H1 (cell line): ENCODE data around the gene BUD23. TPM values are rescaled to one million over a fixed set of nuclear protein-coding genes. Genes with fewer than 3 reads are reported as not detected.

Experiments
- CTCF ChIA-PET: fragments of 300-600 bp; sonication (Branson Sonifier 250); formaldehyde crosslinking; loops from one replicate; lab custom pipeline; 2021; ENCODE audit not compliant: partially characterized antibody; lab: Charles Lee
- POLR2A ChIA-PET: fragments of 300-600 bp; sonication (Branson Sonifier 250); formaldehyde crosslinking; loops from one replicate; lab custom pipeline; 2021; ENCODE audit warnings: inconsistent platforms; ENCODE audit not compliant: partially characterized antibody; lab: Charles Lee
- DNase-seq, 2 experiments: peaks; one replicate each; pipeline versions ENCODE4 v3.0.0 to v3.0.0-alpha.2; 2010 to 2022; ENCODE audit warnings: low spot score in 2 of 2, low read depth in 1 of 2, mixed read lengths in 1 of 2
- FAIRE-seq: peaks from 2 replicates; lab custom pipeline; 2011; peaks lifted over from hg19 to GRCh38; lab: Jason Lieb, UNC
- H2AFZ ChIP-seq: 2 replicates; pipeline ENCODE4 v1.8.1; 2012; ENCODE audit warnings: low read length, inconsistent platforms
- H2AK5ac ChIP-seq: 2 replicates; pipeline ENCODE4 v1.6.1; 2013; ENCODE audit warnings: low read depth, low read length
- H2BK120ac ChIP-seq: replicated peaks from 2 replicates; pipeline ENCODE3; 2013; ENCODE audit warnings: low read depth, low read length, inconsistent platforms
- H2BK12ac ChIP-seq: 2 replicates; pipeline ENCODE4 v1.6.1; 2013; ENCODE audit warnings: low read depth, low read length
- H2BK15ac ChIP-seq: 2 replicates; pipeline ENCODE4 v1.6.1; 2013; ENCODE audit warnings: low read length
- H2BK20ac ChIP-seq: 2 replicates; pipeline ENCODE4 v1.6.1; 2013; ENCODE audit warnings: low read length
- H2BK5ac ChIP-seq: 2 replicates; pipeline ENCODE4 v1.6.1; 2013; ENCODE audit warnings: low read depth, low read length
- H3K14ac ChIP-seq: 2 replicates; pipeline ENCODE4 v1.6.1; 2013; ENCODE audit warnings: inconsistent platforms; ENCODE audit not compliant: insufficient read length
- H3K18ac ChIP-seq: 2 replicates; pipeline ENCODE4 v1.6.1; 2013; ENCODE audit warnings: low read length; ENCODE audit errors: extremely low read depth
- H3K23ac ChIP-seq: 2 replicates; pipeline ENCODE4 v1.6.1; 2013; ENCODE audit warnings: inconsistent platforms; ENCODE audit not compliant: insufficient read length
- H3K23me2 ChIP-seq: 2 replicates; pipeline ENCODE4 v1.6.1; 2013; ENCODE audit warnings: low read depth, low read length
- H3K27ac ChIP-seq: 2 replicates; pipeline ENCODE4 v1.6.1; 2011; ENCODE audit warnings: low read depth, low read length, inconsistent platforms
- H3K27me3 ChIP-seq, 4 experiments: replicated peaks in 1 of 4; 1 replicate in 1 of 4; 2 replicates in 3 of 4; pipeline versions ENCODE4 v1.6.1 to v1.8.1; 2011 to 2013; ENCODE audit warnings: low read length in 3 of 4, mild to moderate bottlenecking in 3 of 4, inconsistent platforms in 2 of 4, mixed read lengths in 2 of 4, moderate library complexity in 1 of 4; ENCODE audit not compliant: control insufficient read depth in 3 of 4, insufficient read depth in 3 of 4; ENCODE audit errors: extremely low read depth in 1 of 4
- H3K36me3 ChIP-seq, 4 experiments: 2 replicates each; pipeline versions ENCODE4 v1.6.1 to v1.8.1; 2011 to 2013; ENCODE audit warnings: mild to moderate bottlenecking in 4 of 4, low read length in 3 of 4, moderate library complexity in 2 of 4, control low read depth in 1 of 4, inconsistent platforms in 1 of 4; ENCODE audit not compliant: insufficient read depth in 4 of 4, control insufficient read depth in 2 of 4
- H3K4ac ChIP-seq: replicated peaks from 2 replicates; pipeline ENCODE3; 2013; ENCODE audit warnings: low read length, low read depth, mixed read lengths, inconsistent platforms; ENCODE audit not compliant: insufficient read length
- H3K4me1 ChIP-seq, 4 experiments: replicated peaks in 1 of 4; 1 replicate in 1 of 4; 2 replicates in 3 of 4; pipeline versions ENCODE4 v1.6.1 to v1.8.1; 2011 to 2013; ENCODE audit warnings: low read length in 3 of 4, inconsistent platforms in 2 of 4, mixed read lengths in 1 of 4; ENCODE audit not compliant: insufficient read depth in 4 of 4, control insufficient read depth in 3 of 4
- H3K4me2 ChIP-seq, 2 experiments: 2 replicates each; pipeline versions ENCODE4 v1.6.1 to v1.8.1; 2011 to 2013; ENCODE audit warnings: low read depth in 2 of 2, low read length in 2 of 2, control low read depth in 1 of 2, inconsistent platforms in 1 of 2, mild to moderate bottlenecking in 1 of 2; ENCODE audit not compliant: insufficient read depth in 1 of 2
- H3K4me3 ChIP-seq, 4 experiments: fragments of 200-600, 300-600 bp in 1 of 4; sonication (generic), shearing (Covaris generic), sonication (Bioruptor Twin) in 1 of 4; 2 replicates each; pipeline versions ENCODE4 v1.5.1 to v1.8.1; 2011 to 2016; ENCODE audit warnings: low read length in 4 of 4, low read depth in 3 of 4, control low read depth in 2 of 4, inconsistent platforms in 2 of 4, mild to moderate bottlenecking in 2 of 4, mixed read lengths in 1 of 4, moderate library complexity in 1 of 4; ENCODE audit not compliant: insufficient read depth in 2 of 4; ENCODE audit errors: extremely low read depth in 1 of 4
- H3K56ac ChIP-seq: replicated peaks from 2 replicates; pipeline ENCODE3; 2013; ENCODE audit warnings: low read depth, mild to moderate bottlenecking, mixed read lengths, low read length, inconsistent platforms; ENCODE audit not compliant: insufficient read length
- H3K79me1 ChIP-seq: 2 replicates; pipeline ENCODE4 v1.6.1; 2013; ENCODE audit warnings: low read depth, low read length, control low read depth
- H3K79me2 ChIP-seq, 2 experiments: 2 replicates each; pipeline versions ENCODE4 v1.6.1 to v1.8.1; 2012 to 2013; ENCODE audit warnings: low read length in 2 of 2, mild to moderate bottlenecking in 2 of 2, inconsistent platforms in 1 of 2; ENCODE audit not compliant: insufficient read depth in 2 of 2, control insufficient read depth in 1 of 2
- H3K9ac ChIP-seq, 4 experiments: replicated peaks in 1 of 4; 1 replicate in 1 of 4; 2 replicates in 3 of 4; pipeline versions ENCODE4 v1.6.1 to v1.8.1; 2011 to 2013; ENCODE audit warnings: low read depth in 3 of 4, low read length in 3 of 4, control low read depth in 2 of 4, mild to moderate bottlenecking in 2 of 4, moderate library complexity in 2 of 4, inconsistent platforms in 1 of 4; ENCODE audit errors: extremely low read depth in 1 of 4
- H3K9me3 ChIP-seq, 2 experiments: 2 replicates each; pipeline versions ENCODE4 v1.6.1 to v1.8.1; 2012 to 2013; ENCODE audit warnings: mild to moderate bottlenecking in 2 of 2, moderate library complexity in 2 of 2, control low read depth in 1 of 2, inconsistent platforms in 1 of 2, low read depth in 1 of 2, low read length in 1 of 2, mixed read lengths in 1 of 2; ENCODE audit not compliant: insufficient read depth in 2 of 2
- H4K20me1 ChIP-seq, 2 experiments: replicated peaks in 1 of 2; 2 replicates each; pipeline versions ENCODE3 to v1.8.1; 2011 to 2013; ENCODE audit warnings: inconsistent platforms in 2 of 2, low read length in 2 of 2, mild to moderate bottlenecking in 1 of 2; ENCODE audit not compliant: insufficient read depth in 2 of 2, control insufficient read depth in 1 of 2
- H4K5ac ChIP-seq: 2 replicates; pipeline ENCODE4 v1.6.1; 2013; ENCODE audit warnings: low read length, low read depth, mixed read lengths, inconsistent platforms; ENCODE audit not compliant: insufficient read length
- H4K8ac ChIP-seq: 2 replicates; pipeline ENCODE4 v1.8.0; 2013; ENCODE audit warnings: mild to moderate bottlenecking, moderate library complexity, low read length, inconsistent platforms; ENCODE audit not compliant: insufficient read depth; ENCODE audit errors: extremely low read depth
- H4K91ac ChIP-seq: replicated peaks from 2 replicates; pipeline ENCODE3; 2013; ENCODE audit warnings: low read length, mixed read lengths, inconsistent platforms; ENCODE audit not compliant: insufficient read length
- BRCA1 ChIP-seq: IDR thresholded peaks from 2 replicates; pipeline ENCODE4 v1.6.1; 2012; ENCODE audit warnings: low read depth, low read length, improper control_type of control experiment
- CBX5 ChIP-seq: fragments of 300-800, 300-1000 bp; sonication (generic); IDR thresholded peaks from 2 replicates; pipeline ENCODE4 v1.7.1; 2016; ENCODE audit warnings: antibody characterized with exemption, low read length, low read depth
- CHD1 ChIP-seq: IDR thresholded peaks from 2 replicates; pipeline ENCODE4 v1.6.1; 2012; ENCODE audit warnings: low read depth, low read length, improper control_type of control experiment
- CTBP2 ChIP-seq: IDR thresholded peaks from 2 replicates; pipeline ENCODE4 v1.7.0; 2011; ENCODE audit warnings: borderline replicate concordance, mild to moderate bottlenecking, moderate library complexity, mixed read lengths, low read length; ENCODE audit not compliant: insufficient read depth, insufficient read length
- GTF2F1 ChIP-seq: IDR thresholded peaks from 2 replicates; pipeline ENCODE4 v1.6.1; 2012; ENCODE audit warnings: low read depth, low read length, improper control_type of control experiment, borderline replicate concordance
- KDM5A ChIP-seq: fragments of 200-600 bp; IDR thresholded peaks from 2 replicates; pipeline ENCODE4 v1.7.1; 2012; ENCODE audit warnings: mild to moderate bottlenecking, low read length, inconsistent platforms, mixed read lengths
- POLR2A ChIP-seq, 2 experiments: IDR thresholded peaks; 1 replicate in 1 of 2; 2 replicates in 1 of 2; pipeline ENCODE4 v1.6.1; 2011; ENCODE audit warnings: low read depth in 2 of 2, low read length in 2 of 2, mild to moderate bottlenecking in 2 of 2; ENCODE audit errors: control extremely low read depth in 1 of 2
- RFX5 ChIP-seq: IDR thresholded peaks from 2 replicates; pipeline ENCODE4 v1.6.1; 2011; ENCODE audit warnings: low read depth, low read length, improper control_type of control experiment, borderline replicate concordance
- SRF ChIP-seq: IDR thresholded peaks from 2 replicates; pipeline ENCODE4 v1.6.1; 2011; ENCODE audit warnings: mild to moderate bottlenecking, low read depth, low read length, moderate library complexity
- WGBS, 2 experiments: shearing (Covaris generic) in 1 of 2; methylation state at CpG; one replicate each; pipeline versions ENCODE4 v1.1.6 to v1.1.7; 2013 to 2015; ENCODE audit warnings: low lambda C conversion rate in 2 of 2, mixed read lengths in 2 of 2, inconsistent platforms in 1 of 2, low coverage in 1 of 2, missing lambda C conversion rate in 1 of 2; ENCODE audit not compliant: insufficient replicate concordance in 2 of 2, insufficient coverage in 1 of 2, insufficient read length in 1 of 2; ENCODE audit errors: extremely low coverage in 1 of 2, missing lambda C conversion rate in 1 of 2; 5-methylcytosine and 5-hydroxymethylcytosine counted together
- polyA plus RNA-seq, 7 experiments: library from polyadenylated mRNA; depleted of rRNA in 3 of 7; stranded (reverse) in 5 of 7; unstranded in 2 of 7; fragments of >200 nt in 5 of 7; fragments of 200-250 nt in 2 of 7; gene quantifications; 1 replicate in 5 of 7; 2 replicates in 1 of 7; 4 replicates in 1 of 7; pipeline versions ENCODE4 v1.2.1 to v1.2.3, GENCODE V29; 2011 to 2013; ENCODE audit warnings: missing spikeins in 2 of 7, mixed read lengths in 2 of 7
- total RNA-seq: library from RNA; stranded (reverse); fragmentation: NEBNext Ultra II Directional; extraction: Animal tissue kit (Norgen Biotek cat#: 25700); gene quantifications from 2 replicates; pipeline ENCODE4 v1.2.1, GENCODE V29; 2021
- TF ChIP-seq, protein P1 (sequence below): IDR thresholded peaks from 2 replicates; pipeline ENCODE4 v1.6.1; 2011; ENCODE audit warnings: low read length, improper control_type of control experiment
- TF ChIP-seq, protein P2 (sequence below): IDR thresholded peaks from 2 replicates; pipeline ENCODE4 v1.6.1; 2012; ENCODE audit warnings: low read length, inconsistent platforms

Gene BUD23
- total and polyA plus RNA-seq, 2 of the 8 experiments (the other 6 are each of a cell fraction or from before 2014, with no cell fraction given), result 72.3 to 78.4 TPM

DNA sequence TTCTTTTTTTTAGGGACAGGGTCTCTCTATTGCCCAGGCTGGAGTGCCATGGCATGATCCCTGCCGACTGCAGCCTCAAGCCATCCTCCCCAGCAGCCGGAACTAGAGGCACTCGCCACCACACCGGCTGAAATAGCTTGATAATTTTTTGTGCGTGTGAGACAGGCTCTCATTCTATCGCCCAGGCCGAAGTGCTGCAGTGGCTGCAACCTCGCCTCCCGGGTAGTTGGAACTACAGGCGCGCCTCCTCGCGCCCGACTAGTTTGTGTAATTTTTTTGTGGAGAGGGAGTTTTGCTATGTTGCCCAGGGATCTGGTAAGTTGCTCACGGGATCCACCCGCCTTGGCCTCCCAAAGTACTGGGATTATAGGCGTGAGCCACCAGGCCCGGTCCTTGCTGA, 1.9 kb downstream of the BUD23 start:
- TF ChIP-seq CTBP2 (no peak), RFX5 (no peak), CHD1 (no peak), GTF2F1 (no peak), KDM5A (no peak), POLR2A (IDR thresholded peaks at IDR 0.05; ENCODE audit: control extremely low read depth in 1 of 2, low read depth in 2 of 2, low read length in 2 of 2) (no peak), BRCA1 (no peak), SRF (no peak), CBX5 (no peak)
- TF ChIP-seq, protein P1, sequence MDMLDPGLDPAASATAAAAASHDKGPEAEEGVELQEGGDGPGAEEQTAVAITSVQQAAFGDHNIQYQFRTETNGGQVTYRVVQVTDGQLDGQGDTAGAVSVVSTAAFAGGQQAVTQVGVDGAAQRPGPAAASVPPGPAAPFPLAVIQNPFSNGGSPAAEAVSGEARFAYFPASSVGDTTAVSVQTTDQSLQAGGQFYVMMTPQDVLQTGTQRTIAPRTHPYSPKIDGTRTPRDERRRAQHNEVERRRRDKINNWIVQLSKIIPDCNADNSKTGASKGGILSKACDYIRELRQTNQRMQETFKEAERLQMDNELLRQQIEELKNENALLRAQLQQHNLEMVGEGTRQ, result no peak
- TF ChIP-seq, protein P2, sequence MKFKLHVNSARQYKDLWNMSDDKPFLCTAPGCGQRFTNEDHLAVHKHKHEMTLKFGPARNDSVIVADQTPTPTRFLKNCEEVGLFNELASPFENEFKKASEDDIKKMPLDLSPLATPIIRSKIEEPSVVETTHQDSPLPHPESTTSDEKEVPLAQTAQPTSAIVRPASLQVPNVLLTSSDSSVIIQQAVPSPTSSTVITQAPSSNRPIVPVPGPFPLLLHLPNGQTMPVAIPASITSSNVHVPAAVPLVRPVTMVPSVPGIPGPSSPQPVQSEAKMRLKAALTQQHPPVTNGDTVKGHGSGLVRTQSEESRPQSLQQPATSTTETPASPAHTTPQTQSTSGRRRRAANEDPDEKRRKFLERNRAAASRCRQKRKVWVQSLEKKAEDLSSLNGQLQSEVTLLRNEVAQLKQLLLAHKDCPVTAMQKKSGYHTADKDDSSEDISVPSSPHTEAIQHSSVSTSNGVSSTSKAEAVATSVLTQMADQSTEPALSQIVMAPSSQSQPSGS, result no peak
- H3K4me2 ChIP-seq, result no peak overlapping the region
- H2BK12ac ChIP-seq, result no peak overlapping the region
- no peak overlapping the region for H2BK120ac ChIP-seq
- H3K23me2 ChIP-seq, result peaks cover 15% of the 10 kb centered on the region
- H4K8ac ChIP-seq, result peak overlapping the region; percentile 0; the same call in 1 of the 2 replicates
- H2AFZ ChIP-seq, result no peak overlapping the region
- POLR2A ChIA-PET, result interaction anchor here (0.7 to 5.6 kb wide), 6 partner anchors 12 to 89 kb away, joined by 3 to 37 read pairs (median 4); no protein-coding TSS in a partner anchor
- H3K18ac ChIP-seq, result no peak overlapping the region
- H3K14ac ChIP-seq, result no peak overlapping the region
- H3K56ac ChIP-seq, result no peak overlapping the region
- H3K79me1 ChIP-seq, result peaks cover 11% of the 10 kb centered on the region
- H3K79me2 ChIP-seq, result peaks cover 25 to 66% of the 10 kb centered on the region in 2 experiments
- H2BK20ac ChIP-seq, result no peak overlapping the region
- H4K20me1 ChIP-seq, result peaks cover 0 to 7% of the 10 kb centered on the region in 2 experiments
- no peak overlapping the region for H3K4ac ChIP-seq
- H3K27ac ChIP-seq, result no peak overlapping the region
- H3K27me3 ChIP-seq, result no peaks in the 10 kb centered on the region
- peaks cover 13 to 23% (median 14%) of the 10 kb centered on the region in 4 experiments; a peak in 7 of 8 replicates for H3K36me3 ChIP-seq
- H3K4me1 ChIP-seq, result peaks cover 3 to 7% (median 3%) of the 10 kb centered on the region in 4 experiments; a peak in 5 of 7 replicates
- no peak overlapping the region for H3K9ac ChIP-seq
- no peak overlapping the region for H2AK5ac ChIP-seq
- no peak overlapping the region for H3K4me3 ChIP-seq
- no peak for DNase-seq
- H3K23ac ChIP-seq, result no peak overlapping the region
- no peak overlapping the region for H2BK5ac ChIP-seq
- WGBS, 2 experiments, result 93% methylated on average over 18 of the region's 18 CpGs; no CpG with 5 or more reads in 1 of the 2 experiments
- H2BK15ac ChIP-seq, result no peak overlapping the region
- H3K9me3 ChIP-seq, result no peaks in the 10 kb centered on the region
- no peak overlapping the region for H4K5ac ChIP-seq
- FAIRE-seq, result no peak
- CTCF ChIA-PET, result interaction anchor here (0.6 to 3.6 kb wide), 5 partner anchors 12 to 125 kb away, joined by 3 to 18 read pairs (median 3); no protein-coding TSS in a partner anchor
- H4K91ac ChIP-seq, result no peak overlapping the region
